GM21825 (cell line): Measurements from ENCODE around the gene FAM78B.

Experiments
- ATAC-seq: cut with Tn5 transposase; IDR thresholded peaks from one replicate; pipeline ENCODE4 v1.9.1; 2021; ENCODE audit warnings: mild to moderate bottlenecking, moderate library complexity; ENCODE audit not compliant: unreplicated experiment

The FAM78B gene

DNA sequence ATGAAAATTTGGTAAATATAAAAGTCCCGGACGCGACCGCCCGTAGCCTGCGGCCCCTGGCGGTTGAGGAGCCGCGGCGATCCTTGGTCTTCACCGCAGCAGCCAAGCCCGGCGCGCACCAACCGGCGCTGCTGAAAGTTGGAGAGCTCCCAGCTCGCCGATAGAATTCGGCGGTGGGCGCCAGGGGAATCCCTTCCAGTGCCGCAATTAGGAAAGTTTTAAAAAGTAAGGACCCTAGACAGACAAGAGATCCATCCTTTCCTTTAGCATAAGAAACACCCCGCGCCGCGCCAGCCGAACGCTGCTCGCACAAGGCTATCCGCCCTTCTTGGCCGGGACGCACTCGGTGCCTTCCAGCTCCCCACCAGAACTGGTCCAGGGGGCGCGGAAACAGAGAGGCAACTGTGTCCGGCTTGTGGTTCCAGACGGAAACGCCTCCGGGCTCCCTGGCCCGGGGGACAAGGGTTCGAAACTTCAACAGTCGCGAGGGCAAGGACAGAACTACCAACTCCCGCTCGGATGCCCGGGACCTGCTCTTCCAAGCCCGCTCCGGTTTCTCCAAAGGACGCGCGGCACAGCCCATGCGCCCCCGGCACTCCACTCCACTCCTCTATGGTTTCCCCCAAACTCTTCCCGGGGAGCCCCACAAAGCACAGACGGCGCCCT is 1.7 kb downstream of the FAM78B start:
- no peak for ATAC-seq

- ATAC-seq, result no peak
Measured at GRCh38 chr1:166164646-166164994, 2.2 kb downstream of the FAM78B start.

DNA sequence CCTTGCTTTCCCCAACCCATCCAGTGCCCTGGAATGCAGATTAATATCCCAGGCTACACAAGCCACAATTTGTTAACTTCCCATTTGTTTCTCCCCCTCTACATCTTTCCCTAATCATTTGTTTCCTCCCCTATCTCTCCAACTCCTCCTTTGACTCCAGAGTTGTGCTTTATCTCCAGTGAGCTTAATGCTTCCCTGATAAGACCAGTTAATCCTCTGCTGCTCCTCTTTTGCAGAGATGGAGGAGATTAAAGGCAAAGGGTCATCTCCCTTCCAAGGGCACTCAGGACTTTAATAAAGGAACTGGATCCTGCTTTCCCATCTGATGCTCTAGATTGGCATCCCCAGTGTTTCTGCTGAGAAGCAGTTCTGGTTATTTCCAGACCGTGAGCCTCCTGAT is 7.1 kb downstream of the FAM78B start:
- ATAC-seq, result no peak

DNA sequence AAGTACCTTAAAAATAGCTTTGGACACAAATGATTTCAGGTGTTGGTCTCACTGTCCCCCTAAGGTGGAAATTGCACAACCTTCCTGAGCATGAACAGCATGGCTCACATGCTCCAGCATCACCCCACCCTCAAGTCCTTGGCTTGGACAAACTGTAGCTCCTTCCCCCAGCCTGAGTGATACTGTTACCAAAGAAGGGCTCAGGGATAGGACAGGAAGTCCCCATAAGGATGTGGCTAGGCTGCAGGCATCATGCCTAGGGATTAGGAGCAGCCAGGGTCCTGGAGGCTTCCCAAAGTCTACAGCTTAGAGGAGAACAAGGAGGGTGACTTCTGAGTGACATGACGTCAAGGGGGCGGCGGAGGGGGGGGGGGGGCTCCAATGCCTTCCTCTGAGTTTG is 10.1 kb downstream of the FAM78B start:
- ATAC-seq, result no peak

- ATAC-seq, result no peak
Measured at GRCh38 chr1:166155108-166155507, 11.7 kb downstream of the FAM78B start.

DNA sequence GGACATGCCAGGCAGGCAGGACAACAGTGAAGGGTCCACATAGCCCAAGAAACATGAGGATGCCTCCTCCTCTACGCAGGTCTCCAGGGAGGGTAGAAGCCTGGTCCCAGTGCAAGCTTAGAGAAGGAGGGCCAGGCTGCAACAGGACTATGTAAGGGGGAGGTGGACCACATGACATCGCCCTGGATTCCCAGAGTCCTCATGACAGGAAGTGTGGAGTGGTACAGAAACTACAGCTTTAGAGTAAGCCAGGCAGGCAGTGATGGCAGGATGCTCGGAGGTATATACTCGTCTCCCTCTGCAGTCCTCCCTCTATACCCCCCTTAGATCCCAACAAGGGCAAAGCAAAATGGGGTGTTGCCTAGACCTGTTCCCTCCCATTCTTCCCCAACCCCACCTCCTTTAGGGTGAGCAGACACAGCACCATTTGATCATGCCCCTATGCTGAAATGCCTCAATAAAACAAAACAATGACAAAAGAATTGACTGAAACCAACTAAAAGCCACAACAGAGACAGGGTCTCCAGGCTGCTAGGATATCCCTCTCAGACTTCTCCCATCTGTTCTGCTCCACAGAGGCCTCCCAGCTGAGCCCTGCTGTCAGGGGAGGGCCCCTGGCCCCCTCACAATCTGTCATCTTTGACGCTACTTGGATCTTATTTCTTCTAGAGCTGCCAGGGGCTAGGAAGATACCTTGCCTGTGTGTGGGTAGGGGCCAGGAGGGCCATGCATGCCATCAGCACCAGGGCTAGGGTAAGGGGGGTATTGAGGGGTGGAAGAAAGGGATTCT is 13.1 kb downstream of the FAM78B start:
- ATAC-seq, result no peak

GRCh38 chr1:166152978-166153377 is 13.8 kb downstream of the FAM78B start:
- ATAC-seq, result no peak

- no peak for ATAC-seq
Measured at GRCh38 chr1:166151804-166152203, 15.0 kb downstream of the FAM78B start.

- no peak for ATAC-seq
Measured at GRCh38 chr1:166145499-166145898, 21.3 kb downstream of the FAM78B start.

DNA sequence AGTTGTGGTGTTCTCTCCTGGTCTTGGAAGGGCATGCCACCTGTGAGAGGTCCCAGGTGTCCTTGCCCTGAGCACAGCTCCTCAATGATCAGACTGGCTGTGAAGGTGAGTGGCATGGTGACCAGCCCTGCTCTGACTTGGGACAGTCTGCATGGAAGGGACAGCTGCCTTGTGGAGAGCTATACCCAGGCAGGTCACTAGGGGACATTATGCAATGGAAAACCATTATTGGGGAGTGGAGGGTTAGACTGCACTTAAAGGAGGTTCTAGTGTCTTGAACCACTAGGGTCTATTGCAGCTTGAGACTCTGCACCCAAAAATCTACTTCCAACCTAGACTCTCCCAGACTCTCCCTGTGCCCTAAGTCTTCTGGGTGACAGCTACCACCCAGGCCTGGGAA is 24.8 kb downstream of the FAM78B start:
- no peak for ATAC-seq

GRCh38 chr1:166140251-166140650 is 26.6 kb downstream of the FAM78B start:
- ATAC-seq, result no peak

DNA sequence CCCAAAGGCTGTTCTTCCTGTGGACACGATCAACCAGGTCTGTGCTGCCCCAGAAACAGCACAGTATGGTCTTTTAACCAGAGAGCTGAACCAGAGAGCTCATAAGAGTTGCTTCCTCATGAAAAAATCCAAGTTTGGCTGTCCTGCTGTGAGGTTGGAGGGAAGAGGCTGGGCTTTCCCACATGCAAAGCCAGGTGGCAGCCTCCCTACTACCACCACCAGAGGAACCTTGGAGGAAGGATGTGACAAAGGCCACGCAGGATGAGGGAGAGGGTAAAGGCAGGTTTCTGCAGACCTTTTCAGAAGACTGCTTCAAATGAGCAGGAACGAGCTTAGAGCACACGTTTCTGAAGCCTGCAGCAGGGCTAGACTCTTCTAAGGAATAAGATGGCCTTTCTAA is 27.1 kb downstream of the FAM78B start:
- no peak for ATAC-seq

GRCh38 chr1:166136699-166137401 is 30.0 kb downstream of the FAM78B start:
- ATAC-seq, result no peak

DNA sequence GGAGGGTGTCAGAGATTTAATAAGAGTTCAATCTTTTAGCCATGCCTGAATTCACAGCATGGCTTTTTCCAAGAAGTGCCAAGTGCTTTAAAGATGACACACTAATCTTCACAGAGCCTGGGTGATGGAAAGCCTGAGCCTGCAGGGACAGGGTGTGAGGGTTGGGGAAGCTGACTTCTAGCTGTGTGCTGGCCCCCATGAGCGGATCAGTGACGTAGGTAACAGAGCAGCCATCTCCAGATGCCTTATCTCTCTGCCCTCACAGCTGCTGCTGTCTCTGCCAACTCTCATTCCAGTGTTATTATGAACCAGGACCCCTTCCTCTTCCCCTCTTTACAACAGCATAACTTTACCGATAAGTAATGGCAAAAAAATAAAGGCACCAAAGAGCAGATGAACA is 30.6 kb downstream of the FAM78B start:
- no peak for ATAC-seq

DNA sequence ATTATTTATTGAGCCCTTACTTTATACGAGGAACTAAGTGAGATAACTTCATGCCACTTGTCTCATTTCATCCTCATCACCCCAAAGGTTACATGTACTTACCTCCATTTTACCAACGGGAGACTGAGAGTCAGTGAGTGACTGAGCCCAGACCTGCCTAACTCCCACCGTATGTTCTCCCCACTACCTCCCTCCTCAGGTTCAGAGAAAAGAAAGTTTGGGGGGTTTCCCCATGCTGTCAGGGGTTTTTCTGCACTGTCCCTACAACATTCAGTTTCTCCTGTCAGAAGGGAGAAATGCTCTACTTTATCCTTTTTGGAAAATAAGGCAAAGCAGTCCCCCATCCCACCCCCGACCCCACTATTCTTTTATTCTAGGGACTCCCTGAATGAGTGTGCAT is 32.9 kb downstream of the FAM78B start:
- no peak for ATAC-seq

DNA sequence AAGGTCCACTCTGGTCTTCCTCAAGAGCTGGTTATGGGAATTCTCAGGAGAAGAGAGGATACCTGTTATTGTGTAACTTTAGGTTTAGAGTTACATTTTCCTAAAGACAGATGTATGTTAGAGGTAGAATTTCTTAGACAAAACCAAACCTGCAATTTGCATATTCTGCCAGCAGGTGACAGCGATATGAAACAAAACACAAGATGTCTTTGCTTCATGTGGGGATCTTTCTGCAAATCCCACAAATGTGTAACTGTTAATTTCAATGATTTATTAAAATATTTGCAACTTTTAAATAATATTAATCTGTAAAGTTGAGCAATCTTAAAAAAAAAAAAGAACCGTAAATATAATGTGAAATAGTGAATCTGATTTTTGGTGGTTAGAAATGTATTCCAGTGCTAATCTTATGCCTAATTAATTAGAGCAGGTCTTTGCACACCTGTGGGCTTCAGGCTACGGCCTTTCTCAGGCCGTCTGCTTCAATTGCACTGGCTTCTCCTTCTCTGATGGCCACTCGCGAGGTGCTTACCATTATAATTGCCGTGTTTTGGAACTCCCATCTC is 33.4 kb downstream of the FAM78B start:
- no peak for ATAC-seq

DNA sequence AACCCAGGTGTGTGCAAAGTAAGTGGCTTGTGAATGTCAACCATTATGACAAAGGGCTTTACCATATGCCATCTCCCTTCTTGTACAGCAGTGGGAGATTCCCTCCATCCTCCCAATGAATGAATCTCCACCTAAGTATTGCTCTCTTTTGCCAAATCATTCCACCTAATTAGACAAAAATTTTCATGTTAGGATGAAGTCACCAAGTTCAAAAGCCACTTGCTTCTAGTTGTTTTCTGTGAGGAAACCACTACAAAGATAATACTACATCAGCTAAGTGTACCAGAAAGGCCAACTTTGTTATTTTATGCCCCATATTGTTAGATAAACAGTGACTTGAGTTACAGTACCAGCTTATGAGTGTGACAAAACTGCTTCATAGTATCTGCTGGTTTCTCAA is 34.3 kb downstream of the FAM78B start:
- ATAC-seq, result no peak

DNA sequence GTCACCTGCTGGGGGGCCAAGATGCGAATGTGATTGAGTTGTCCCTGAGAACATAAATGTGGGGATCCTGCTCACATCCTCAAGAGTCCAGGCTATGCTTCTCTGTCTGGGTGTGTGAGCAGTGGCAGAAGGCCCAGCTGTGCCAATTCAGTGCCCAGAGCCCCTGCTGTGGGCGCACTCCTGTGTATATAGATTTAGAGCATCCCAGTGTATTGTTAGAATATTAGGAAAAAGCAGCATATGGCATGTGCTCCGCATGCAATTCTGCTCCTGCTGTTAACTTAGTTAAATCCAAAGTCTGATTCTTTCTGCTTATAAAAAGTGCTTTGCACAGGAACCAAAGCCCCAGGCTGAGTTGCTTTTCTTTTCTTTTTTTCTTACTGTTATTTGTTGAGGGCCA is 37.8 kb downstream of the FAM78B start:
- no peak for ATAC-seq

GRCh38 chr1:166128195-166128594 is 38.6 kb downstream of the FAM78B start:
- ATAC-seq, result no peak

DNA sequence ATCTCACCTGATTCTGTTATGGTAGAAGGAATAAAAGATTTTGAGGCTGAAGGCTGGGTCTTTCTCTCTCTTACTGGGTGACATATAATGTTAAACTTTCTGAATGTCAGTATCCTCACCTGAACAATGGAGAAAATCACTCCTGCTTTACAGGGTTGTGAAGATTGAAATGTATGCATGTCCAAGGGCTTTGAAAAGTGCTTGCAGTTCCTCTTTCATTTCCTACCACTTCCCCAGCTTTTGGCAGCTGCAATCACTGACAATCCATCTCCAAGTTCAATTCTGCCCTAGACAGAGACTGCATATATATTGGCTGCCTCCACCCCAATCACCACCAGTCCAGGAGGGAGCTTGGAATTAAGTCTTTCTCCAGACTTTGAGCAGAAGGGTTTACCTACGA is 39.8 kb downstream of the FAM78B start:
- no peak for ATAC-seq

- no peak for ATAC-seq
Measured at GRCh38 chr1:166122873-166123466, 43.8 kb downstream of the FAM78B start.
